GM06990 (cell line): ENCODE measurements around the gene TOM1L1.

ENCODE experiments used
- DNase-seq: peaks from one replicate; pipeline ENCODE4 v3.0.0-alpha.2; 2011; ENCODE audit not compliant: insufficient read length; ENCODE audit errors: extremely low read depth
- H3K27me3 ChIP-seq: replicated peaks from 2 replicates; pipeline ENCODE4 v1.6.0; 2011; ENCODE audit warnings: low read length; ENCODE audit not compliant: control insufficient read depth, insufficient read depth
- H3K36me3 ChIP-seq: 2 replicates; pipeline ENCODE4 v1.5.1; 2011; ENCODE audit warnings: low read length; ENCODE audit not compliant: control insufficient read depth, insufficient read depth
- H3K4me3 ChIP-seq: replicated peaks from 2 replicates; pipeline ENCODE4 v1.5.1; 2011; ENCODE audit warnings: low read depth, mild to moderate bottlenecking, control low read depth, low read length
- TF ChIP-seq, protein P1 (sequence below): IDR thresholded peaks from 2 replicates; pipeline ENCODE4 v1.5.1; 2011; ENCODE audit warnings: low read length, control low read depth, mild to moderate bottlenecking, inconsistent platforms; ENCODE audit not compliant: insufficient read depth, poor library complexity, severe bottlenecking

The TOM1L1 gene

DNA sequence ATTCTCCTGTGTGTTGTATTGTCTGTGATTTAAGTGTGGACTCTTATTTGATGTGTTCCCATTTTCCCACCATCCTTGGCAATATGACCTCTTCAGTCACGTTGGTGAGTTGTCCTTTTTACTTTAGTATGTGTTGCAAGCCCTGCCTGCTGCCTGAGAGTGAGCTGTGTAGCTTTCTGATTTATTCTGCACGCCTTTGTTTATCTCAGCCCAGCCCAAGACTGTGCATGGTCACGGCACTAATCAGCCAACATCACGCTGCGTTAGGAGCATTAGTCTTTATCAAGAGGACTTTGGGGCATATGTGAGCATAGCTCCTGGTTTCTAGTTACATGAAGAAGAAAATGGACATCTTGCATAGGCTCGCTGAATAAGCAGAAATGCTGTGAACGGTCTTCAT, 6.0 kb downstream of the TOM1L1 start:
- Histone ChIP-seq H3K4me3 (no peak overlapping the region), H3K36me3 (no peaks in the 10 kb centered on the region), H3K27me3 (no peaks in the 10 kb centered on the region)
- no peak for DNase-seq
- TF ChIP-seq, protein P1, sequence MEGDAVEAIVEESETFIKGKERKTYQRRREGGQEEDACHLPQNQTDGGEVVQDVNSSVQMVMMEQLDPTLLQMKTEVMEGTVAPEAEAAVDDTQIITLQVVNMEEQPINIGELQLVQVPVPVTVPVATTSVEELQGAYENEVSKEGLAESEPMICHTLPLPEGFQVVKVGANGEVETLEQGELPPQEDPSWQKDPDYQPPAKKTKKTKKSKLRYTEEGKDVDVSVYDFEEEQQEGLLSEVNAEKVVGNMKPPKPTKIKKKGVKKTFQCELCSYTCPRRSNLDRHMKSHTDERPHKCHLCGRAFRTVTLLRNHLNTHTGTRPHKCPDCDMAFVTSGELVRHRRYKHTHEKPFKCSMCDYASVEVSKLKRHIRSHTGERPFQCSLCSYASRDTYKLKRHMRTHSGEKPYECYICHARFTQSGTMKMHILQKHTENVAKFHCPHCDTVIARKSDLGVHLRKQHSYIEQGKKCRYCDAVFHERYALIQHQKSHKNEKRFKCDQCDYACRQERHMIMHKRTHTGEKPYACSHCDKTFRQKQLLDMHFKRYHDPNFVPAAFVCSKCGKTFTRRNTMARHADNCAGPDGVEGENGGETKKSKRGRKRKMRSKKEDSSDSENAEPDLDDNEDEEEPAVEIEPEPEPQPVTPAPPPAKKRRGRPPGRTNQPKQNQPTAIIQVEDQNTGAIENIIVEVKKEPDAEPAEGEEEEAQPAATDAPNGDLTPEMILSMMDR = no peak

DNA sequence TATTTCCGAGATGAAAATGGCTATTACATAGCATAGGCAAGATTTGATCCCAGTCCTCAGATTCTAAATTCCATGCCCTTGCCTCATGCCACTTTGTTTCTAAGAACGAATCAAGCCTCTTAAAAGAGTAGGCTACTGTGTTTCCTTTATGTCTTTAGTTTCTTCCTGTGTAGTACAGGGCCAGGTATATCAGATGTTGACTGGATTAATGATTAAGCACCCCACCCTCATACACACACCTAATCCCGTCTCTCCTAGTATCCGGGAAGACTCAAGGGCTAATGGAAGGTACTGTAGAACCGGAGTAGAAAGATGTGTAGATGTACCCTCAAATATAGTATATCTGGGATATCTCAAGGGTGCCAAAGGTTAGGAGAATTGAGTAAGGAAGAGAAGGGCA, 6.7 kb downstream of the TOM1L1 start:
- Histone ChIP-seq H3K36me3 (no peaks in the 10 kb centered on the region), H3K4me3 (no peak overlapping the region), H3K27me3 (no peaks in the 10 kb centered on the region)
- DNase-seq = no peak
- TF ChIP-seq, protein P1 = no peak

DNA sequence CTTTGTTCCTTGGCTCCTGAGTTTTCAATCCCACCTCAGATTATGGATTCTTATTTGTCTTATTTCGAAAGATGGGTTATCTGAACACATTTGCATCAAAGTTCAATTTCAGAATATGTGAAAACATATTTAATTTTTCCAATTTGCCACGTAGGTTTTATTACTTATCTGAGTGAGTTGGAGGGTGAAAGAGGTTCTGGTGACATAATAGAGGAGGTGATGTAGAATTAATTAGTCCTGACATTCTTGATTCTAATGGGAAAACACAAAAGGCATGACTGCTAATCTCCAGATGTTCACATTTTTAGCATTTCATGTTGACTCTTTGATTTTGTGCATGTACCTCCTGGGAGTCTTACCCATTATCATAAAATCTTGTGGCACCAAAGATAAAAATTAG, 9.1 kb downstream of the TOM1L1 start:
- Histone ChIP-seq H3K27me3 (no peaks in the 10 kb centered on the region), H3K4me3 (no peak overlapping the region), H3K36me3 (no peaks in the 10 kb centered on the region; the same call in 1 of the 2 replicates)
- TF ChIP-seq, protein P1 = no peak
- DNase-seq = no peak

DNA sequence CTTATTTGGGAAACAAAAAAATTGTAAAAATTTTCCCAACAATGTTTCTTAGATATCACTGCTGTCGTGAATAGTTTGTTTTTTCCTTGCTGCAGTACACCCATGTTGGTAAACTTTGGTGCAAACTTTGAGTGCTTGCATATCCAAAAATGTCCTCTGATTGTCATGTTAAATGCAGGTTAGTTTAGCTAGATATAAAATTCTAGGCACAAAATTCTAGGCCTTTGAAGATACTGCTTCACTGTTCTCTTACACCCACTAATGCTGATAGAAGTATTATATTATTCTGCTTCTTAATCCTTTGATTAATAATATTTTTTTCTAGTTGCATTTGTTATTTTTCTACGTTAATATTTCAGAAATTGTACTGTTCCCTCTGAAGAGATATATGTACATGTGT, 16.1 kb downstream of the TOM1L1 start:
- TF ChIP-seq, protein P1 = no peak
- H3K36me3 ChIP-seq = no peaks in the 10 kb centered on the region; the same call in 1 of the 2 replicates
- no peak overlapping the region for H3K4me3 ChIP-seq
- no peaks in the 10 kb centered on the region for H3K27me3 ChIP-seq
- DNase-seq = no peak

DNA sequence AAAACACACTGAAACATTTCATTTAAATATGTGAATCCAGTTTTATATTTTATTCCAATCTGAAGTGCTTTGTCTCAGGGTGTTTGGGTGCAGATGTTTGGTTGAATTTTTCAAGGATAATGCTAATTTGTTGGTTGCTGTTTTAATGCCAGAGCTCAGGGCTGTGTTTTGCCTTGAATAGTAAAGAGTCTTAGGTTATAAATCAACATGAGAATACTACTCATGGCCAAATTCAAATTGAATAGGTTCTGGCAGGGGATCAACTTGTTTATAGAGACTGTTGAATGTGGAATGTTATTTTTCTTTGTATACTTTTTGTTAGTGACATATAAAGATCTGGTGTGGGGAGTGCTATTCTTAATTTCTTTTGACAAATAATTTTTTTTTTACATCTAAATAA, 18.8 kb downstream of the TOM1L1 start:
- no peaks in the 10 kb centered on the region for H3K27me3 ChIP-seq
- no peak for DNase-seq
- H3K36me3 ChIP-seq = no peaks in the 10 kb centered on the region; the same call in 1 of the 2 replicates
- TF ChIP-seq, protein P1 = no peak
- H3K4me3 ChIP-seq = no peak overlapping the region

DNA sequence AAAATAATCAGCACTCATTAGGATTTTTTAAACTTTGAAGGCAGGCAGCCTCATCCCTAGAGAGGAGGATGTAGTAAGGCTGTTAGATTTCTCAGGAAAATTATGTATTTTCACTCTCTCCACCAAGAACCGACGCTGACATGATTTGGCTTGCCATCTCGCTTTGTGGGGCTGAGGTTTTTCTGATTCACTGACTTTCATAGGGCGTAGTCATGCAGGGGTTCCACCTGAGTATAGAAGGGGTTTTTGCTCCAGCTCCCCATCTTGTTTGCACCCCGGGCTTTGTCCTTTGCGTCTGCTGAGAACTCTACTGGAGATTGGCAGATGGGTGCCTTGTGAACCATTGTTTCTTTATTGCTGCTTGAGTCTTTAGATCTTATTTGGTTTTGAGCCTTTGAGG, 20.2 kb downstream of the TOM1L1 start:
- Histone ChIP-seq H3K36me3 (no peaks in the 10 kb centered on the region), H3K27me3 (no peaks in the 10 kb centered on the region), H3K4me3 (no peak overlapping the region)
- TF ChIP-seq, protein P1 = no peak
- DNase-seq = no peak
